ENCODE data around the gene GULP1. TPM values are rescaled to one million over a fixed set of nuclear protein-coding genes. Genes with fewer than 3 reads are reported as not detected.

GULP1 gene
- total and polyA plus RNA-seq, 2 of the 13 experiments (the other 11 are each of a cell fraction or from before 2014, with no cell fraction given): 0.15 TPM; not detected in 1

GRCh38 chr2:188598551-188598950 is 306.9 kb downstream of the GULP1 start (continued):
- no peak for TF ChIP-seq UBTF (CRISPR knock-in tag; IDR thresholded peaks at IDR 0.05)
- no peak for TF ChIP-seq KLF6 (CRISPR knock-in tag; IDR thresholded peaks at IDR 0.05)
- no peak for TF ChIP-seq RXRB (CRISPR knock-in tag; IDR thresholded peaks at IDR 0.05; ENCODE audit: borderline replicate concordance)
- TF ChIP-seq ZNF552 (CRISPR knock-in tag; IDR thresholded peaks at IDR 0.05; ENCODE audit: borderline replicate concordance): no peak
- TF ChIP-seq HDAC6 (IDR thresholded peaks at IDR 0.05; ENCODE audit: low read depth, low read length): no peak
- no peak for TF ChIP-seq ZBTB34 (CRISPR knock-in tag; IDR thresholded peaks at IDR 0.05)
- TF ChIP-seq STAT5B (CRISPR knock-in tag; IDR thresholded peaks at IDR 0.05): no peak
- TF ChIP-seq ZNF792 (CRISPR knock-in tag; IDR thresholded peaks at IDR 0.05): 0 out of 2 replicates have a peak, but pooled peaks have one; percentile 26
- no peak for TF ChIP-seq ZNF10 (CRISPR knock-in tag; IDR thresholded peaks at IDR 0.05; ENCODE audit: borderline replicate concordance, low read depth)
- TF ChIP-seq ZSCAN21 (CRISPR knock-in tag; IDR thresholded peaks at IDR 0.05; ENCODE audit: borderline replicate concordance): no peak
- no peak for TF ChIP-seq ZNF329 (CRISPR knock-in tag; IDR thresholded peaks at IDR 0.05; ENCODE audit: low read depth)
- TF ChIP-seq NR2F6 (IDR thresholded peaks at IDR 0.05): no peak
- no peak for TF ChIP-seq NR2F6 (CRISPR knock-in tag; IDR thresholded peaks at IDR 0.05)
- TF ChIP-seq ZNF569 (CRISPR knock-in tag; IDR thresholded peaks at IDR 0.05; ENCODE audit: borderline replicate concordance): no peak
- TF ChIP-seq NR1H2 (CRISPR knock-in tag; IDR thresholded peaks at IDR 0.05; ENCODE audit: borderline replicate concordance, low read depth): no peak
- TF ChIP-seq GATAD2A (CRISPR knock-in tag; IDR thresholded peaks at IDR 0.05): 0 out of 2 replicates have a peak, but pooled peaks have one; percentile 11

All from HepG2 (cell line).